Activated CD4-positive, alpha-beta T cell treated with anti-CD3 and anti-CD28 coated beads, Interleukin-2, amount 10 ng/mL, durations not matched to agents 24 days and 14 days (primary cell): ENCODE data around the gene ZBTB16. TPM values are rescaled to one million over a fixed set of nuclear protein-coding genes. Genes with fewer than 3 reads are reported as not detected.

Experiments
- DNase-seq: peaks from one replicate; pipeline ENCODE4 v3.0.0; 2022
- H3K27ac Mint-ChIP-seq: one replicate; pipeline ENCODE4 v1.8.0; 2022; ENCODE audit warnings: mild to moderate bottlenecking, mixed read lengths
- H3K27me3 Mint-ChIP-seq: one replicate; pipeline ENCODE4 v1.8.0; 2022; ENCODE audit warnings: mixed read lengths
- H3K36me3 Mint-ChIP-seq: one replicate; pipeline ENCODE4 v1.8.0; 2022; ENCODE audit warnings: low read depth, mild to moderate bottlenecking, mixed read lengths
- H3K4me1 Mint-ChIP-seq: one replicate; pipeline ENCODE4 v1.8.0; 2021; ENCODE audit warnings: mixed read lengths
- H3K4me3 Mint-ChIP-seq: one replicate; pipeline ENCODE4 v1.8.0; 2022; ENCODE audit warnings: mild to moderate bottlenecking, moderate library complexity, mixed read lengths
- H3K9me3 Mint-ChIP-seq: one replicate; pipeline ENCODE4 v1.8.0; 2021; ENCODE audit warnings: mixed read lengths
- intact Hi-C: fragments of 100-400 bp; cut with micrococcal nuclease; formaldehyde crosslinking; loops from one replicate; pipeline ENCODE4 v1.15.1; 2023
- total RNA-seq: library from RNA; stranded (reverse); gene quantifications from 2 replicates; pipeline ENCODE4 v1.2.3, GENCODE V29; 2022

The ZBTB16 gene
- total RNA-seq, 1 donor from 2014 or later: 3.8 TPM

DNA sequence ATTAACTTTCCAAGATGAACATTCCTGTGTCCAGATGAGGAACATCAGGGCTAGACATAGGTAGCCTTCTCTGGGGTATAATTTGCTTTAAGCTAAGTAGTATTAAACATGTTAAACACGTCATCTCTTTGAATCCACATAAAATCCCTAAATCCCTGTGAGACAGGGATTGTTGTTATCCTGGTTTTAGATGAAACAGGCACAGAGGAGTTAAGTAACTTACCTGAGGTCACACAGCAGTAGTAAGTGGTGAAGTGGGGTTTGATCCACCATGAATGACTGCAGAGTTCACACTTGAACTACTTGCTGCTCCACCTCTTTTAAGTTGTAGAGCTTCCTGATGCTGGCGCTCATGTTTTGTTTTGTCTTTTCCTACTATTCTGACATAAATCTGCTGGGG is 154.1 kb downstream of the ZBTB16 start:
- H3K27ac Mint-ChIP-seq: no peak overlapping the region
- no peak for DNase-seq
- intact Hi-C loops: no loop called here
- no peak overlapping the region for H3K4me3 Mint-ChIP-seq
- H3K9me3 Mint-ChIP-seq: no peaks in the 10 kb centered on the region
- H3K36me3 Mint-ChIP-seq: no peaks in the 10 kb centered on the region
- H3K27me3 Mint-ChIP-seq: peaks cover 7% of the 10 kb centered on the region
- peaks cover 47% of the 10 kb centered on the region for H3K4me1 Mint-ChIP-seq

- H3K4me3 Mint-ChIP-seq: no peak overlapping the region
- intact Hi-C loops: no loop called here
- no peak for DNase-seq
- H3K27ac Mint-ChIP-seq: peak overlapping the region; percentile 16
- peaks cover 7% of the 10 kb centered on the region for H3K27me3 Mint-ChIP-seq
- H3K36me3 Mint-ChIP-seq: no peaks in the 10 kb centered on the region
- no peaks in the 10 kb centered on the region for H3K9me3 Mint-ChIP-seq
- peaks cover 34% of the 10 kb centered on the region for H3K4me1 Mint-ChIP-seq
These were observed 155.9 kb downstream of the ZBTB16 start for GRCh38 chr11:114215428-114215827.

GRCh38 chr11:114215871-114216795 is 156.6 kb downstream of the ZBTB16 start:
- intact Hi-C loops: no loop called here
- peak overlapping the region; percentile 16 for H3K27ac Mint-ChIP-seq
- peaks cover 33% of the 10 kb centered on the region for H3K4me1 Mint-ChIP-seq

GRCh38 chr11:114216796-114217180 is 157.3 kb downstream of the ZBTB16 start:
- Mint-ChIP-seq H3K4me3 (peak overlapping the region; percentile 32), H3K4me1 (peaks cover 31% of the 10 kb centered on the region), H3K9me3 (no peaks in the 10 kb centered on the region), H3K27me3 (peaks cover 7% of the 10 kb centered on the region), H3K27ac (peak overlapping the region; percentile 8), H3K36me3 (no peaks in the 10 kb centered on the region)
- DNase-seq: peak; percentile 72
- intact Hi-C loops: no loop called here

More at GRCh38 chr11:114215871-114216795, 156.6 kb downstream of the ZBTB16 start:
- DNase-seq: no peak
- peaks cover 7% of the 10 kb centered on the region for H3K27me3 Mint-ChIP-seq
- no peaks in the 10 kb centered on the region for H3K9me3 Mint-ChIP-seq
- no peaks in the 10 kb centered on the region for H3K36me3 Mint-ChIP-seq
- H3K4me3 Mint-ChIP-seq: peak overlapping the region; percentile 32

DNA sequence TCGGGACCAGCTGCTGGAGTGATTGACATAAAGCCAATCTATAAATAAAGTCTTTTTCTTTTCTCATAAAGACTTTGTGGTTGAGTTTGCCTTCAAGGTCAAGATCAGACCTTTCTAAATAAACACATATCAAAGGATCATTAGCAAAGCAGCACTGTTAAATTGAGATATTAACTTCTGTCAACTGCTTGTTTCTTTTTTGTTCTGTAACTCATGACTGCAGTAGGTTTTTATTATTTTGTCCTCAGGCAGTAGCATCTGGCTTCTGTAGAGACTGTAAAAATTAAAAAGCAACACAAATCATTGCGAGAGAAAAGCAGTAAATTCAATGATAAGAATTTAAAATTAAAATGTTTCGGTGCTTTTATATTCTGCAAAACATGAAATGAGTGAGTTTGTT is 159.0 kb downstream of the ZBTB16 start:
- DNase-seq: no peak
- Mint-ChIP-seq H3K27me3 (peaks cover 2% of the 10 kb centered on the region), H3K4me3 (no peak overlapping the region), H3K4me1 (peaks cover 31% of the 10 kb centered on the region), H3K27ac (no peak overlapping the region), H3K9me3 (no peaks in the 10 kb centered on the region), H3K36me3 (no peaks in the 10 kb centered on the region)
- intact Hi-C loops: no loop called here

DNA sequence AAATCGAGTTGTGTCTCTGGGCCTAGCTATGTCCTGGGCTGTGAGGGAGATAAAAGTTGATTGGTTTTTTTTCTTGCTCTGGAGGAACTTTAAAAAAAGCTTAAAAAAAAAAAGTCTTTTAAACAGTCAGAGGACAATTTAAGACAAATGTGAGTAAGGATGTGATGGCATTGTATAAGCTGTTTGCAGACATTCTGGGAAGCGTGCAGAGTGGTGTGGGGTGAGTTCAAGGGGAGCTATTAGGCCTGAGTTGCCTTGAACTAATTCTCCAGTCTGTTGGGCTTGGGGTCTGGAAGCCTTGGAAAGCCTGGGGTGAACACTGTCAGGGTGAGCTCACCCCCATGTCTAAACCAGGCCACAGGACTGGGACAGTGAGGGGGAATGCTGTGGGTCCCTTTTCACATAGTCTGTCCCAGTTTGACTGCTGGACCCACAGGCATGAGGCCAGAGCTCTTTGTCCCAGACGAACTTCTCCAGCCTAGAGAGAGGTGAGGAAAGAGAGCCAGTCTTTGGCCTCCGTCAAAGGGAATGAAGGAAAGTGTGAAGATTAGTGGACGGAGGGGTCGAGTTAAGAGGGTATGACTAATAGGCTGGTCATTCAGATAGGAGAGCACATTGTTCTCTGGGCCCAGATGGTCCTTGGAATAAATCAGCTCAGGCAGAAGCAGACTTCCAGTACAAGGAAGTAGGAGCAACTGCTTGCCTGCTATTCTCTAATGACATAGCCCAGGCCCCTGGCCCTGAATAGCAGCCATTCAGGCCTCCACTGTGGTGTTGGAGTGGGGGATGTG is 160.2 kb downstream of the ZBTB16 start:
- peaks cover 27% of the 10 kb centered on the region for H3K4me1 Mint-ChIP-seq
- no peaks in the 10 kb centered on the region for H3K9me3 Mint-ChIP-seq

GRCh38 chr11:114221037-114221436 is 161.5 kb downstream of the ZBTB16 start:
- H3K27ac Mint-ChIP-seq: no peak overlapping the region
- no peaks in the 10 kb centered on the region for H3K9me3 Mint-ChIP-seq
- no peak for DNase-seq
- H3K27me3 Mint-ChIP-seq: peaks cover 13% of the 10 kb centered on the region
- peaks cover 20% of the 10 kb centered on the region for H3K4me1 Mint-ChIP-seq
- no peak overlapping the region for H3K4me3 Mint-ChIP-seq
- no peaks in the 10 kb centered on the region for H3K36me3 Mint-ChIP-seq
- intact Hi-C loops: no loop called here

More for the DNA sequence above, 160.2 kb downstream of the ZBTB16 start:
- Mint-ChIP-seq H3K36me3 (no peaks in the 10 kb centered on the region), H3K27ac (no peak overlapping the region), H3K27me3 (peaks cover 10% of the 10 kb centered on the region), H3K4me3 (no peak overlapping the region)
- no peak for DNase-seq
- intact Hi-C loops: no loop called here

- peaks cover 10% of the 10 kb centered on the region for H3K4me1 Mint-ChIP-seq
- intact Hi-C loops: no loop called here
- DNase-seq: no peak
- peaks cover 13% of the 10 kb centered on the region for H3K27me3 Mint-ChIP-seq
- no peaks in the 10 kb centered on the region for H3K36me3 Mint-ChIP-seq
- H3K4me3 Mint-ChIP-seq: no peak overlapping the region
- no peaks in the 10 kb centered on the region for H3K9me3 Mint-ChIP-seq
- H3K27ac Mint-ChIP-seq: no peak overlapping the region
These were observed 166.2 kb downstream of the ZBTB16 start for GRCh38 chr11:114225661-114226060.

DNA sequence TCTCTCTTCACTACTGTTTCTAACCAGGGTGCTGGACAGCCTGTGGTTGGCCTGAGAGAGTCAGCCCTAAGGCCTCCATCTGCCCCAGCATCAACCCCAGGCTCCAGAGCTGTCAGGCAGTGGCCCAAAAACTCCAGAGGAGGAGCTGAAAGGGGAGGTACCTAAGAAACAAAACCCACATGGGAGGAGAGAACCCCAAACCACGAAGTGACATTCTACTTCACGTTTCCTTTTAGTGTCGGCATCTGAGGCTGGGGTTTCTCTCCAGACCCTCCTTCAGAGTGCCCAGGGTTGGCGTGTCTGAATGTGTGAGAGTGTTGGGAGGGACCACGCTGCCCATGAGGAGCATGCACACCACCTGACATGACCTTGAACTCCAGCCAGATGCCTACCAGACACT is 166.8 kb downstream of the ZBTB16 start:
- H3K4me3 Mint-ChIP-seq: no peak overlapping the region
- H3K27me3 Mint-ChIP-seq: peaks cover 15% of the 10 kb centered on the region
- no peaks in the 10 kb centered on the region for H3K36me3 Mint-ChIP-seq
- peaks cover 10% of the 10 kb centered on the region for H3K4me1 Mint-ChIP-seq
- intact Hi-C loops: no loop called here
- H3K9me3 Mint-ChIP-seq: no peaks in the 10 kb centered on the region
- DNase-seq: peak; percentile 63
- no peak overlapping the region for H3K27ac Mint-ChIP-seq

GRCh38 chr11:114228435-114229411 is 169.2 kb downstream of the ZBTB16 start:
- H3K36me3 Mint-ChIP-seq: no peaks in the 10 kb centered on the region
- DNase-seq: no peak
- H3K27ac Mint-ChIP-seq: no peak overlapping the region
- H3K4me1 Mint-ChIP-seq: peaks cover 10% of the 10 kb centered on the region
- peaks cover 13% of the 10 kb centered on the region for H3K27me3 Mint-ChIP-seq
- intact Hi-C loops: no loop called here
- no peak overlapping the region for H3K4me3 Mint-ChIP-seq
- no peaks in the 10 kb centered on the region for H3K9me3 Mint-ChIP-seq

DNA sequence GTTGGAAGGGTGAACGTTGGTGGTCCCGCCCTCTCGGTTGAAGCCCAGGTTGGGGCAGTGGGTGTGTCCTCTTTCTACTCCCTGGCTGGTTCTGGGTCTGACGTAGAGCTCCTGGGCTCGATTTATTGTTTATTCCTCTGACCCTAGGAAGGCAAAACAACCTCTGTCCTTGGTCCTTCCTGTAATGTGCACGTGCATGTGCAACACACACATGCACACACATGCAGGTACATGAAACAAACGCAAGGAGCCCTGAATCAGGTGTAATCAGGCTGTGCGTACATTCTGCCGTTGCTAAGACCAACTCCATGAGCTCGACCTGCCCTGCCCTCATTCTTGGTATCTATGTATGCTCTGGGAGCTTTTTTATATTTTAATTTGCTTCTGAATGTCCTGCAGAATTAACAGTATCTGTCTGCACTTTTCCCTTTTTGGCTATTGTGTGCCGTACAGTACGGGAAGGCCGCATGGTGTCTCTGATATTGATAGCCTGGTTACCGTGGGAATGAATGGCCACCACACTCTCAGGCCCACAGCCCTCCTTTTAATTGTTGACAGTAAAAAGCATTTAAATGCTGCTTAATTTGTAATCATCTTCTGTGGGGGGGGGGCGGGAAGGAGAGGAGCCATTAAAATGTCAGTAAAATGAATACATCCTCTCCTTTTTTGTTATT is 170.7 kb downstream of the ZBTB16 start:
- H3K4me1 Mint-ChIP-seq: peaks cover 10% of the 10 kb centered on the region
- H3K9me3 Mint-ChIP-seq: no peaks in the 10 kb centered on the region
- DNase-seq: no peak
- no peaks in the 10 kb centered on the region for H3K36me3 Mint-ChIP-seq
- intact Hi-C loops: no loop called here
- H3K27ac Mint-ChIP-seq: no peak overlapping the region
- H3K27me3 Mint-ChIP-seq: peaks cover 7% of the 10 kb centered on the region
- H3K4me3 Mint-ChIP-seq: no peak overlapping the region

GRCh38 chr11:114232400-114233059 is 173.0 kb downstream of the ZBTB16 start:
- Mint-ChIP-seq H3K27me3 (peaks cover 20% of the 10 kb centered on the region), H3K4me3 (no peak overlapping the region), H3K9me3 (no peaks in the 10 kb centered on the region), H3K4me1 (no peaks in the 10 kb centered on the region), H3K27ac (no peak overlapping the region), H3K36me3 (no peaks in the 10 kb centered on the region)
- no peak for DNase-seq
- intact Hi-C loops: no loop called here
